ENCODE results near the gene TMEM156. TPM values are rescaled to one million over a fixed set of nuclear protein-coding genes. Genes with fewer than 3 reads are reported as not detected.

TMEM156 gene
- total RNA-seq, 3 donors from 2014 or later, result 0.32 to 7.5 (median 1.0) TPM

DNA sequence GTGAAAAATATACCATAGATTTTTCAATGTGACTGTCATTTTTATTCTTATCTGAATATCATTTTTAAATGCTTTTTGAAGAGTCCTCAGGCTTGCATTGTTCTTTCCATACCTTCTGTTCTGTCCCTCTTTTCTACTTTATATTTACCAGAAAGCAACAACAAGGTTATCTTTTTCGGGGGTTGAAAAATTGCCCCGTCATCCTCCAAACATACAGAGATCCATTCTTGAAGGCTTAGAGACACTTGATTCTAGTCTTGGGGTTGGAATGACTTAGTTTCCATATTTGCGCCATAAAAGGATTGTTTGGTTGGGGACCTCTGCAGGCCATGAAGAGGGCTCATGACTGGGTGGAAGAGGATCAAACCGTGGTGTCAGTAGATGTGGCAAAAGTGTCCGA, 101.1 kb downstream of the TMEM156 start:
- Histone ChIP-seq H3K27ac (no peak overlapping the region), H3K9me3 (no peaks in the 10 kb centered on the region), H3K4me3 (no peak overlapping the region), H3K27me3 (no peaks in the 10 kb centered on the region), H3K36me3 (peaks cover 11% of the 10 kb centered on the region), H3K4me1 (no peaks in the 10 kb centered on the region)
- intact Hi-C loops (cut with DNase I; ENCODE audit: low total_unique reads), result no loop called here
- DNase-seq (ENCODE audit: low spot score in 2 of 2), result no peak
- TF ChIP-seq, protein P1, sequence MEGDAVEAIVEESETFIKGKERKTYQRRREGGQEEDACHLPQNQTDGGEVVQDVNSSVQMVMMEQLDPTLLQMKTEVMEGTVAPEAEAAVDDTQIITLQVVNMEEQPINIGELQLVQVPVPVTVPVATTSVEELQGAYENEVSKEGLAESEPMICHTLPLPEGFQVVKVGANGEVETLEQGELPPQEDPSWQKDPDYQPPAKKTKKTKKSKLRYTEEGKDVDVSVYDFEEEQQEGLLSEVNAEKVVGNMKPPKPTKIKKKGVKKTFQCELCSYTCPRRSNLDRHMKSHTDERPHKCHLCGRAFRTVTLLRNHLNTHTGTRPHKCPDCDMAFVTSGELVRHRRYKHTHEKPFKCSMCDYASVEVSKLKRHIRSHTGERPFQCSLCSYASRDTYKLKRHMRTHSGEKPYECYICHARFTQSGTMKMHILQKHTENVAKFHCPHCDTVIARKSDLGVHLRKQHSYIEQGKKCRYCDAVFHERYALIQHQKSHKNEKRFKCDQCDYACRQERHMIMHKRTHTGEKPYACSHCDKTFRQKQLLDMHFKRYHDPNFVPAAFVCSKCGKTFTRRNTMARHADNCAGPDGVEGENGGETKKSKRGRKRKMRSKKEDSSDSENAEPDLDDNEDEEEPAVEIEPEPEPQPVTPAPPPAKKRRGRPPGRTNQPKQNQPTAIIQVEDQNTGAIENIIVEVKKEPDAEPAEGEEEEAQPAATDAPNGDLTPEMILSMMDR (IDR thresholded peaks at IDR 0.05), result no peak
- TF ChIP-seq POLR2AphosphoS5 (IDR thresholded peaks at IDR 0.05) (no peak), POLR2A (IDR thresholded peaks at IDR 0.05) (no peak)

DNA sequence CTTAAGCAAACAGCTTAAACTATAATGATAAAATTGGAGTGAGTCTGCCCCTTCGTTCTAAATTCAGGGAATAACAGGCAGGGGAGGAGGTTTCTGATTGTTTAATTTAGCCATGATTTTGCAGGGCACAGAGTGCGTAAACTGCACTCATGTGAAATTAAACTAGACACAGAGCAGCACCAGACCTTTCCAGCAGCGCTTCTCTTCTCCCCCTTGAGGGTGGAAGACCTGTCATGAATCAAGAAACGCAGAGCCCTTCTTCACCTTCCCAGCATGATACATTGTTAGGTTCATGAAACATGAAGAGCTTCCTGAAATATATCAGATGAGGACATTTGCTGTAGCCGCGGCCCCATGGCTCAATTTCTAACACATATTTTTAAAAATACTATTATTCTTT, 101.5 kb downstream of the TMEM156 start:
- Histone ChIP-seq H3K27ac (no peak overlapping the region), H3K9me3 (no peaks in the 10 kb centered on the region), H3K4me3 (no peak overlapping the region), H3K27me3 (no peaks in the 10 kb centered on the region), H3K36me3 (peaks cover 11% of the 10 kb centered on the region), H3K4me1 (no peaks in the 10 kb centered on the region)
- TF ChIP-seq, protein P1 (IDR thresholded peaks at IDR 0.05), result no peak
- TF ChIP-seq POLR2A (IDR thresholded peaks at IDR 0.05), result no peak
- TF ChIP-seq POLR2AphosphoS5 (IDR thresholded peaks at IDR 0.05), result no peak
- intact Hi-C loops (cut with DNase I; ENCODE audit: low total_unique reads), result no loop called here
- no peak for DNase-seq (ENCODE audit: low spot score in 2 of 2)

DNA sequence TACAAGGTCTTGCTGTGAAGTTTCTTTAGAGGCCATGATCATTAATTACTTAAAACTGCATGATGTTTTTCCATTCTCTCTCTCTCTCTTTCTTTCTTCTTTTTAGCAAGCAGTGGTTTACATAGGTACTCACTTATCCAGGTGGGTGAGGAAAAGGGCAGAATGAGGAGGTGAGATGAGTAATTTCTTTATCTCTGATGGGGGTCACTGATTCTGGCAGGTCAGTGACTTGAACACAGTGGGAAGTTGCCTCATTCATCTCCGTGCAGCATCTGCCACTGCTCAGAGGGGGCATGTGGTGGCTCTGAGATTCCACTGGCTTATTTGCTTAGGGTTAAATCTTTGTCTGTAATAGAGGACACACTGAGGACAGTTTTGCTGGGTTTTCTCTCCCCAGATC, 102.0 kb downstream of the TMEM156 start:
- no peak overlapping the region for H3K27ac ChIP-seq
- no peak overlapping the region for H3K4me3 ChIP-seq
- H3K27me3 ChIP-seq, result no peaks in the 10 kb centered on the region
- H3K9me3 ChIP-seq, result no peaks in the 10 kb centered on the region
- no peak for DNase-seq (ENCODE audit: low spot score in 2 of 2)
- no peaks in the 10 kb centered on the region for H3K4me1 ChIP-seq
- peaks cover 11% of the 10 kb centered on the region for H3K36me3 ChIP-seq
- intact Hi-C loops (cut with DNase I; ENCODE audit: low total_unique reads), result no loop called here
- no peak for TF ChIP-seq POLR2AphosphoS5 (IDR thresholded peaks at IDR 0.05)
- TF ChIP-seq, protein P1 (IDR thresholded peaks at IDR 0.05), result no peak
- no peak for TF ChIP-seq POLR2A (IDR thresholded peaks at IDR 0.05)

DNA sequence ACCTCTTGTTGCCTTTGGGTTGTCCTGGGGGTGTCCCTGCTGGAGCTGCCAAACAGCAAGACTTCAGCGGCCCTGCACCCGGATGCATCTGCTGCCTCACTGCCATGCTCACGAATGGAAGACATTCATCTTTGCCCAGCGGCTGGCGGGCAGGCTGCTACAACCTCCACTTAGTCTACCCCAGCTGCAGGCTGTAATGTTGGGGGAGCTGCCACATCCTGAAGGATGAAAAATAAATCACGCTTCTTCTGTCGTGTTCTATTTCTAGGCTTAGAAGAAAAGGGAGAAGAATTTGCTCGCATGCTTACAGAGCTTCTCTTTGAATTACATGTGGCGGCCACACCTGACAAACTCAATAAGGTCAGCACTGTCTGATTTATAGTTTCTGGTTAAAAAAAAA, 103.2 kb downstream of the TMEM156 start:
- Histone ChIP-seq H3K36me3 (peaks cover 11% of the 10 kb centered on the region), H3K4me1 (no peaks in the 10 kb centered on the region), H3K4me3 (no peak overlapping the region), H3K9me3 (no peaks in the 10 kb centered on the region), H3K27me3 (no peaks in the 10 kb centered on the region), H3K27ac (no peak overlapping the region)
- intact Hi-C loops (cut with DNase I; ENCODE audit: low total_unique reads), result no loop called here
- TF ChIP-seq POLR2AphosphoS5 (IDR thresholded peaks at IDR 0.05) (no peak), POLR2A (IDR thresholded peaks at IDR 0.05) (no peak)
- TF ChIP-seq, protein P1 (IDR thresholded peaks at IDR 0.05), result no peak
- no peak for DNase-seq (ENCODE audit: low spot score in 2 of 2)

DNA sequence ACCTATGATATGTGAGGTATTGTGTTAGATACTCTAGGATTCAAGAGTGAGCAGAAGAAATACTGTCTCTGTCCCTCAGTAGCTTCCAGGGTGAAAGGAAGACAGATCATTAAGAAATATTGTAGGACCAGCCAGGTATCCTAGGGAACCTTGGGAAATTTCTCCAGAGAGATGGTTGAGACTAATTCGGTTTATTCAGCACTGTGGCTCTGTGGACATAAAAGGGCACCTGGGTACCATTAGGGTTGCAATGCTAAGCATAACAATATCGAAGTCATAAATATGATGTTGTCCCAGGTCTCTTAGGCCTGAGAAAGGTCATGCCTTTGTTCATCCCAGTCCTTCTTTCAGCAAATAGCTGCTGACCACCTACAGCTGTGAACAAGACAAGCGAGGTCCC, 103.6 kb downstream of the TMEM156 start:
- no peak overlapping the region for H3K27ac ChIP-seq
- TF ChIP-seq, protein P1 (IDR thresholded peaks at IDR 0.05), result no peak
- TF ChIP-seq POLR2A (IDR thresholded peaks at IDR 0.05) (no peak), POLR2AphosphoS5 (IDR thresholded peaks at IDR 0.05) (no peak)
- no peaks in the 10 kb centered on the region for H3K27me3 ChIP-seq
- H3K4me3 ChIP-seq, result no peak overlapping the region
- no peaks in the 10 kb centered on the region for H3K4me1 ChIP-seq
- H3K36me3 ChIP-seq, result peaks cover 8% of the 10 kb centered on the region
- intact Hi-C loops (cut with DNase I; ENCODE audit: low total_unique reads), result no loop called here
- H3K9me3 ChIP-seq, result no peaks in the 10 kb centered on the region
- no peak for DNase-seq (ENCODE audit: low spot score in 2 of 2)

All from breast epithelium (tissue), 4 donors.